Kidney (tissue), 14 donors: ENCODE data around the gene ARHGEF40. TPM values are rescaled to one million over a fixed set of nuclear protein-coding genes. Genes with fewer than 3 reads are reported as not detected.
A peak's percentile ranks its signal among the peaks of the same experiment; 100 is the strongest.
"Not testable (repeated sequence)": the region's sequence is repeated elsewhere in the genome, so short reads cannot be mapped to it uniquely, and the experiment has no call there.

Source experiments
- DNase-seq, 5 donors: peaks; one replicate each; pipeline ENCODE4 v3.0.0-alpha.2; 2013 to 2020
- FAIRE-seq: peaks from 2 replicates; lab custom pipeline; 2012; peaks lifted over from hg19 to GRCh38; lab: Jason Lieb, UNC
- H3K27ac ChIP-seq, 2 donors: one replicate each; pipeline ENCODE4 v1.7.0; 2013; ENCODE audit warnings: low read depth in 2 of 2, low read length in 2 of 2, inconsistent platforms in 1 of 2
- H3K27me3 ChIP-seq: one replicate; pipeline ENCODE4 v1.7.1; 2013; ENCODE audit warnings: low read length, inconsistent platforms; ENCODE audit not compliant: control insufficient read depth, insufficient read depth
- H3K36me3 ChIP-seq, 3 donors: one replicate each; pipeline versions ENCODE4 v1.7.0 to v1.7.1; 2013; ENCODE audit warnings: low read length in 3 of 3, control low read depth in 1 of 3, inconsistent platforms in 1 of 3; ENCODE audit not compliant: insufficient read depth in 3 of 3, control insufficient read depth in 2 of 3
- H3K4me1 ChIP-seq, 3 donors: one replicate each; pipeline versions ENCODE4 v1.7.0 to v1.7.1; 2013; ENCODE audit warnings: low read length in 3 of 3, inconsistent platforms in 1 of 3, low read depth in 1 of 3; ENCODE audit not compliant: control insufficient read depth in 2 of 3, insufficient read depth in 2 of 3
- H3K4me3 ChIP-seq, 3 donors: one replicate each; pipeline versions ENCODE4 v1.7.0 to v1.8.1; 2013; ENCODE audit warnings: low read length in 3 of 3, control low read depth in 1 of 3, inconsistent platforms in 1 of 3
- H3K9ac ChIP-seq, 3 donors: one replicate each; pipeline versions ENCODE4 v1.7.0 to v1.7.1; 2013; ENCODE audit warnings: low read length in 3 of 3, control low read depth in 1 of 3, inconsistent platforms in 1 of 3
- H3K9me3 ChIP-seq, 3 donors: one replicate each; pipeline versions ENCODE4 v1.7.0 to v1.7.1; 2013; ENCODE audit warnings: low read length in 3 of 3, control low read depth in 1 of 3, inconsistent platforms in 1 of 3; ENCODE audit not compliant: control insufficient read depth in 2 of 3, insufficient read depth in 1 of 3
- CTCF ChIP-seq: IDR thresholded peaks from 3 replicates; pipeline ENCODE4 v1.5.1; 2012; ENCODE audit warnings: mild to moderate bottlenecking, moderate library complexity, borderline replicate concordance; ENCODE audit not compliant: insufficient read depth; ENCODE audit errors: extremely low read depth
- intact Hi-C: fragments of 100-400 bp; cut with DNase I; formaldehyde crosslinking; loops from one replicate; pipeline ENCODE4 v1.11.1; 2022
- polyA plus RNA-seq: library from polyadenylated mRNA; stranded (reverse); fragments of 350-450 nt; fragmentation: Illumina TruSeq; extraction: RNeasy Lipid Tissue Mini Kit (QIAGEN cat#74804); gene quantifications from one replicate; pipeline ENCODE4 v1.2.3, GENCODE V29; 2014; ENCODE audit warnings: low read depth, low replicate concordance; ENCODE audit not compliant: insufficient read depth
- total RNA-seq: library from RNA; stranded (reverse); fragmentation: NEBNext Ultra II Directional; extraction: Animal tissue kit (Norgen Biotek cat#: 25700); gene quantifications from one replicate; pipeline ENCODE4 v1.2.1, GENCODE V29; 2021
- donor health status: control.
- donor health status: control.
- donor health status: control.
- donor health status: control.
- donor health status: control.
- donor health status: DM: yes; HTN: yes; CAD: no.
- donor health status: Normal renal cell carcinoma (clear cell type).

ARHGEF40 gene
- total and polyA plus RNA-seq, 2 donors from 2014 or later, result 15.9 to 25.6 TPM

GRCh38 chr14:21038441-21039422, 31.4 kb upstream of the ARHGEF40 start:
- no peak for TF ChIP-seq CTCF
- peak overlapping the region in 1 of 3 donors; percentile 7 for H3K4me3 ChIP-seq
- H3K9me3 ChIP-seq, result no peaks in the 10 kb centered on the region
- H3K4me1 ChIP-seq, result peaks cover 7 to 33% (median 21%) of the 10 kb centered on the region in 3 donors
- H3K36me3 ChIP-seq, result no peaks in the 10 kb centered on the region
- no peaks in the 10 kb centered on the region for H3K27me3 ChIP-seq
- DNase-seq (peak; percentile 65 to 88 (median 77)), FAIRE-seq (no peak)
- H3K27ac ChIP-seq, result peak overlapping the region; percentile 47 to 69
- H3K9ac ChIP-seq, result peak overlapping the region in 2 of 3 donors; percentile 17 to 28
- intact Hi-C loops, result no loop called here

GRCh38 chr14:21039585-21040369, 30.3 kb upstream of the ARHGEF40 start:
- peak; percentile 75 for TF ChIP-seq CTCF
- no peak overlapping the region for H3K4me3 ChIP-seq
- H3K27me3 ChIP-seq, result no peaks in the 10 kb centered on the region
- DNase-seq (peak in 4 of 5 donors; percentile 70 to 93 (median 80)), FAIRE-seq (peak; percentile 3)
- no peaks in the 10 kb centered on the region for H3K36me3 ChIP-seq
- peak overlapping the region in 1 of 3 donors; percentile 29 for H3K9ac ChIP-seq
- intact Hi-C loops, result no loop called here
- peaks cover 7 to 41% (median 29%) of the 10 kb centered on the region in 3 donors for H3K4me1 ChIP-seq
- H3K27ac ChIP-seq, result peak overlapping the region; percentile 47 to 69
- no peaks in the 10 kb centered on the region for H3K9me3 ChIP-seq

GRCh38 chr14:21040370-21040925, 29.7 kb upstream of the ARHGEF40 start:
- H3K27me3 ChIP-seq, result no peaks in the 10 kb centered on the region
- TF ChIP-seq CTCF, result no peak
- H3K9me3 ChIP-seq, result no peaks in the 10 kb centered on the region
- FAIRE-seq (no peak), DNase-seq (no peak)
- H3K4me1 ChIP-seq, result peaks cover 7 to 41% (median 29%) of the 10 kb centered on the region in 3 donors
- no peak overlapping the region for H3K27ac ChIP-seq
- no peak overlapping the region for H3K4me3 ChIP-seq
- H3K36me3 ChIP-seq, result no peaks in the 10 kb centered on the region
- intact Hi-C loops, result no loop called here
- H3K9ac ChIP-seq, result no peak overlapping the region

- intact Hi-C loops, FAIRE-seq, H3K9me3 ChIP-seq, H3K36me3 ChIP-seq, H3K4me3 ChIP-seq, H3K27me3 ChIP-seq, H3K9ac ChIP-seq, DNase-seq, H3K27ac ChIP-seq: not testable (repeated sequence)
- H3K4me1 ChIP-seq, result peaks cover 7 to 41% (median 29%) of the 10 kb centered on the region in 3 donors
These were observed 29.2 kb upstream of the ARHGEF40 start for GRCh38 chr14:21040941-21041340.
